ENCODE data around the gene ARID2. TPM values are rescaled to one million over a fixed set of nuclear protein-coding genes. Genes with fewer than 3 reads are reported as not detected.

ARID2 gene
- total and polyA plus RNA-seq, 2 experiments from 2014 or later: 26.5 to 54.9 TPM

- Histone ChIP-seq H3K36me3 (ENCODE audit: insufficient read depth) (no peaks in the 10 kb centered on the region; the same call in 1 of the 2 replicates), H4K20me1 (replicated peaks; ENCODE audit: insufficient read depth) (no peaks in the 10 kb centered on the region), H3K9me2 (ENCODE audit: insufficient read depth) (no peaks in the 10 kb centered on the region), H3K4me2 (no peak overlapping the region), H3F3A (replicated peaks; ENCODE audit: low read depth) (no peaks in the 10 kb centered on the region), H3K4me3 (no peak overlapping the region), H3K27ac (ENCODE audit: low read depth) (no peak overlapping the region), H3K4me1 (ENCODE audit: insufficient read depth) (no peaks in the 10 kb centered on the region), H2AFZ (no peak overlapping the region), H3K27me3 (ENCODE audit: insufficient read depth) (no peaks in the 10 kb centered on the region), H3K79me2 (replicated peaks; ENCODE audit: insufficient read depth) (no peaks in the 10 kb centered on the region)
- H3K4me1 Mint-ChIP-seq: no peaks in the 10 kb centered on the region; the same call in 2 of the 3 replicates
- peaks cover 28% of the 10 kb centered on the region for H3K9me3 Mint-ChIP-seq
- no peak overlapping the region for H3K4me3 Mint-ChIP-seq
- peaks cover 2% of the 10 kb centered on the region for H3K27me3 Mint-ChIP-seq (ENCODE audit: insufficient read depth, low read depth, poor library complexity)
- H3K27ac Mint-ChIP-seq: no peak overlapping the region
- TF ChIP-seq EZH2phosphoT487 (IDR thresholded peaks at IDR 0.05; ENCODE audit: unreplicated experiment) (no peak), JUNB (IDR thresholded peaks at IDR 0.05; ENCODE audit: unreplicated experiment) (no peak), POLR2AphosphoS5 (IDR thresholded peaks at IDR 0.05; ENCODE audit: low read depth) (no peak), CREB1 (CRISPR knock-in tag; IDR thresholded peaks at IDR 0.05; ENCODE audit: low read depth) (no peak), ZNF331 (CRISPR knock-in tag; IDR thresholded peaks at IDR 0.05; ENCODE audit: low read depth) (no peak), NANOG (IDR thresholded peaks at IDR 0.05; ENCODE audit: borderline replicate concordance) (no peak), STAT1 (IDR thresholded peaks at IDR 0.05; ENCODE audit: unreplicated experiment) (no peak), ZNF114 (CRISPR knock-in tag; IDR thresholded peaks at IDR 0.05) (no peak), REST (IDR thresholded peaks at IDR 0.05; ENCODE audit: unreplicated experiment) (no peak), EZH2 (IDR thresholded peaks at IDR 0.05; ENCODE audit: low read depth, unreplicated experiment) (no peak)
- TF ChIP-seq, protein P1, sequence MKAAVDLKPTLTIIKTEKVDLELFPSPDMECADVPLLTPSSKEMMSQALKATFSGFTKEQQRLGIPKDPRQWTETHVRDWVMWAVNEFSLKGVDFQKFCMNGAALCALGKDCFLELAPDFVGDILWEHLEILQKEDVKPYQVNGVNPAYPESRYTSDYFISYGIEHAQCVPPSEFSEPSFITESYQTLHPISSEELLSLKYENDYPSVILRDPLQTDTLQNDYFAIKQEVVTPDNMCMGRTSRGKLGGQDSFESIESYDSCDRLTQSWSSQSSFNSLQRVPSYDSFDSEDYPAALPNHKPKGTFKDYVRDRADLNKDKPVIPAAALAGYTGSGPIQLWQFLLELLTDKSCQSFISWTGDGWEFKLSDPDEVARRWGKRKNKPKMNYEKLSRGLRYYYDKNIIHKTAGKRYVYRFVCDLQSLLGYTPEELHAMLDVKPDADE (IDR thresholded peaks at IDR 0.05): no peak
- TF ChIP-seq, protein P2, sequence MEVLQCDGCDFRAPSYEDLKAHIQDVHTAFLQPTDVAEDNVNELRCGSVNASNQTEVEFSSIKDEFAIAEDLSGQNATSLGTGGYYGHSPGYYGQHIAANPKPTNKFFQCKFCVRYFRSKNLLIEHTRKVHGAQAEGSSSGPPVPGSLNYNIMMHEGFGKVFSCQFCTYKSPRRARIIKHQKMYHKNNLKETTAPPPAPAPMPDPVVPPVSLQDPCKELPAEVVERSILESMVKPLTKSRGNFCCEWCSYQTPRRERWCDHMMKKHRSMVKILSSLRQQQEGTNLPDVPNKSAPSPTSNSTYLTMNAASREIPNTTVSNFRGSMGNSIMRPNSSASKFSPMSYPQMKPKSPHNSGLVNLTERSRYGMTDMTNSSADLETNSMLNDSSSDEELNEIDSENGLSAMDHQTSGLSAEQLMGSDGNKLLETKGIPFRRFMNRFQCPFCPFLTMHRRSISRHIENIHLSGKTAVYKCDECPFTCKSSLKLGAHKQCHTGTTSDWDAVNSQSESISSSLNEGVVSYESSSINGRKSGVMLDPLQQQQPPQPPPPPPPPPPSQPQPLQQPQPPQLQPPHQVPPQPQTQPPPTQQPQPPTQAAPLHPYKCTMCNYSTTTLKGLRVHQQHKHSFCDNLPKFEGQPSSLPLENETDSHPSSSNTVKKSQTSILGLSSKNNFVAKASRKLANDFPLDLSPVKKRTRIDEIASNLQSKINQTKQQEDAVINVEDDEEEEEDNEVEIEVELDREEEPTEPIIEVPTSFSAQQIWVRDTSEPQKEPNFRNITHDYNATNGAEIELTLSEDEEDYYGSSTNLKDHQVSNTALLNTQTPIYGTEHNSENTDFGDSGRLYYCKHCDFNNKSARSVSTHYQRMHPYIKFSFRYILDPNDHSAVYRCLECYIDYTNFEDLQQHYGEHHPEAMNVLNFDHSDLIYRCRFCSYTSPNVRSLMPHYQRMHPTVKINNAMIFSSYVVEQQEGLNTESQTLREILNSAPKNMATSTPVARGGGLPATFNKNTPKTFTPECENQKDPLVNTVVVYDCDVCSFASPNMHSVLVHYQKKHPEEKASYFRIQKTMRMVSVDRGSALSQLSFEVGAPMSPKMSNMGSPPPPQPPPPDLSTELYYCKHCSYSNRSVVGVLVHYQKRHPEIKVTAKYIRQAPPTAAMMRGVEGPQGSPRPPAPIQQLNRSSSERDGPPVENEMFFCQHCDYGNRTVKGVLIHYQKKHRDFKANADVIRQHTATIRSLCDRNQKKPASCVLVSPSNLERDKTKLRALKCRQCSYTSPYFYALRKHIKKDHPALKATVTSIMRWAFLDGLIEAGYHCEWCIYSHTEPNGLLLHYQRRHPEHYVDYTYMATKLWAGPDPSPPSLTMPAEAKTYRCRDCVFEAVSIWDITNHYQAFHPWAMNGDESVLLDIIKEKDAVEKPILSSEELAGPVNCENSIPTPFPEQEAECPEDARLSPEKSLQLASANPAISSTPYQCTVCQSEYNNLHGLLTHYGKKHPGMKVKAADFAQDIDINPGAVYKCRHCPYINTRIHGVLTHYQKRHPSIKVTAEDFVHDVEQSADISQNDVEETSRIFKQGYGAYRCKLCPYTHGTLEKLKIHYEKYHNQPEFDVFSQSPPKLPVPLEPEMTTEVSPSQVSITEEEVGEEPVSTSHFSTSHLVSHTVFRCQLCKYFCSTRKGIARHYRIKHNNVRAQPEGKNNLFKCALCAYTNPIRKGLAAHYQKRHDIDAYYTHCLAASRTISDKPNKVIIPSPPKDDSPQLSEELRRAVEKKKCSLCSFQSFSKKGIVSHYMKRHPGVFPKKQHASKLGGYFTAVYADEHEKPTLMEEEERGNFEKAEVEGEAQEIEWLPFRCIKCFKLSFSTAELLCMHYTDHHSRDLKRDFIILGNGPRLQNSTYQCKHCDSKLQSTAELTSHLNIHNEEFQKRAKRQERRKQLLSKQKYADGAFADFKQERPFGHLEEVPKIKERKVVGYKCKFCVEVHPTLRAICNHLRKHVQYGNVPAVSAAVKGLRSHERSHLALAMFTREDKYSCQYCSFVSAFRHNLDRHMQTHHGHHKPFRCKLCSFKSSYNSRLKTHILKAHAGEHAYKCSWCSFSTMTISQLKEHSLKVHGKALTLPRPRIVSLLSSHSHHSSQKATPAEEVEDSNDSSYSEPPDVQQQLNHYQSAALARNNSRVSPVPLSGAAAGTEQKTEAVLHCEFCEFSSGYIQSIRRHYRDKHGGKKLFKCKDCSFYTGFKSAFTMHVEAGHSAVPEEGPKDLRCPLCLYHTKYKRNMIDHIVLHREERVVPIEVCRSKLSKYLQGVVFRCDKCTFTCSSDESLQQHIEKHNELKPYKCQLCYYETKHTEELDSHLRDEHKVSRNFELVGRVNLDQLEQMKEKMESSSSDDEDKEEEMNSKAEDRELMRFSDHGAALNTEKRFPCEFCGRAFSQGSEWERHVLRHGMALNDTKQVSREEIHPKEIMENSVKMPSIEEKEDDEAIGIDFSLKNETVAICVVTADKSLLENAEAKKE (CRISPR knock-in tag; IDR thresholded peaks at IDR 0.05): no peak
- TF ChIP-seq, protein P3, sequence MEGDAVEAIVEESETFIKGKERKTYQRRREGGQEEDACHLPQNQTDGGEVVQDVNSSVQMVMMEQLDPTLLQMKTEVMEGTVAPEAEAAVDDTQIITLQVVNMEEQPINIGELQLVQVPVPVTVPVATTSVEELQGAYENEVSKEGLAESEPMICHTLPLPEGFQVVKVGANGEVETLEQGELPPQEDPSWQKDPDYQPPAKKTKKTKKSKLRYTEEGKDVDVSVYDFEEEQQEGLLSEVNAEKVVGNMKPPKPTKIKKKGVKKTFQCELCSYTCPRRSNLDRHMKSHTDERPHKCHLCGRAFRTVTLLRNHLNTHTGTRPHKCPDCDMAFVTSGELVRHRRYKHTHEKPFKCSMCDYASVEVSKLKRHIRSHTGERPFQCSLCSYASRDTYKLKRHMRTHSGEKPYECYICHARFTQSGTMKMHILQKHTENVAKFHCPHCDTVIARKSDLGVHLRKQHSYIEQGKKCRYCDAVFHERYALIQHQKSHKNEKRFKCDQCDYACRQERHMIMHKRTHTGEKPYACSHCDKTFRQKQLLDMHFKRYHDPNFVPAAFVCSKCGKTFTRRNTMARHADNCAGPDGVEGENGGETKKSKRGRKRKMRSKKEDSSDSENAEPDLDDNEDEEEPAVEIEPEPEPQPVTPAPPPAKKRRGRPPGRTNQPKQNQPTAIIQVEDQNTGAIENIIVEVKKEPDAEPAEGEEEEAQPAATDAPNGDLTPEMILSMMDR (conservative IDR thresholded peaks at IDR 0.05; ENCODE audit: low read depth in 2 of 2): no peak
- DNase-seq (ENCODE audit: low spot score) (no peak), ATAC-seq (no peak)
- peaks cover 16% of the 10 kb centered on the region; the same call in 2 of the 3 replicates for H3K36me3 Mint-ChIP-seq (ENCODE audit: low read depth)
Observed at GRCh38 chr12:45697371-45697770, 32.1 kb upstream of the ARID2 start.
